ENCODE results near the gene GPHN.

Gene GPHN

DNA sequence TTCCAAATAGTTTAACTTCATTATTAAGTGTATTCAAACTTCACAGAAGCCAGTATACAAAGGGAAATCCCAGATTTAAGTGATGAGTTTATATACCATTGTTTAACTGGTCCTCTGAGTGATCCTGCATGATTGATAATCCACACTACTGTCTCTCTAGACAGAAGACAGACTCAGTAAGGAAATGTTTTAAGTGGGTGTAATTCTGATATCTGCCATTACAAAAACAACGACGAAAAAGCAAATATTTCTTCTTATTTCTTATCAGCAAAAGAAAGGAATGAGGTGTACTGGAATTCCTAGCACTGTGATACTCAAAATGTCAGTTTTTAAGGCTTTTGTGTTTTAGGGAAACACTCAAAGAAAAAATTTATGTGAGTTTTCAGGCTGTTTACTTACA lies 127.5 kb downstream of the GPHN start:
- Mint-ChIP-seq H3K4me3 (no peak overlapping the region), H3K27me3 (no peaks in the 10 kb centered on the region), H3K4me1 (ENCODE audit: low read depth) (no peaks in the 10 kb centered on the region), H3K9me3 (no peaks in the 10 kb centered on the region), H3K36me3 (ENCODE audit: low read depth) (no peaks in the 10 kb centered on the region), H3K27ac (no peak overlapping the region)
- intact Hi-C loops (cut with micrococcal nuclease), result no loop called here

DNA sequence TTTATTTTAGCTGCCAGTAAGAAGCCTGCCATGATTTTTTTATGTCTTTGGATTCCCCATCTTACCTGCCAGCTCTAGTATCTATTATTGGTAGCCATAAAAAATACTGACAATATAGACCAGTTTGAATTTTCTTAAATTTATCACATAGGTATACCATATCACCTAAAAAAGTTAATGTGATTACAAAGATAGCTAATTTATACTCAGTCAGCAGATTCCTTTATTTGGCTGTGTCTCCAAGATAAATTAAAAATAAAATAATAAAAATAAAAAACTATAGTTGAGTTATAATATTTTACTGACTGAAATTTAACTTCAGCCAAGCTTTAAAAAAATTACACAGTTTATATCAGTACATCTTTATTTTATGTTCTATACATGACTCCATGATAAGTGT lies 128.3 kb downstream of the GPHN start:
- intact Hi-C loops (cut with micrococcal nuclease), result no loop called here
- Mint-ChIP-seq H3K27me3 (no peaks in the 10 kb centered on the region), H3K4me1 (ENCODE audit: low read depth) (no peaks in the 10 kb centered on the region), H3K36me3 (ENCODE audit: low read depth) (no peaks in the 10 kb centered on the region), H3K9me3 (no peaks in the 10 kb centered on the region), H3K4me3 (no peak overlapping the region), H3K27ac (no peak overlapping the region)

DNA sequence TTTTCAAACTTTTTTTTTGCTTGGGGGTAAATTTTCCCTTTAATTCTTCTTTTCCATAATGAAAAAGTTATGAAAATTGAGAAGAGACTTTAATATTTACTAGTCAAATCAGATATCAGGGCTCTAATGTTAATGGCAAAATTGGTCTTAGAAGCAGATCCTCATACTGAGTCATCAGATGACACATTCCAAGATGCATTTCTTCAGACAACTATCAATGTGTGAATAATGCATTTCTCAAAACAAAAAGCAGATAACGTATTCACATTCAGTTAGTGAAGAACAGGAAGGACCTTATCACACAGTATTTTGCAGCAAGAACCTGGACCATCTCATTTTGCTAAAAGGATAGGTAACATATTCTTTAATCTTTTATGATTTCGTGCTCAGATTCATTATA lies 130.7 kb downstream of the GPHN start:
- Mint-ChIP-seq H3K4me1 (ENCODE audit: low read depth) (no peaks in the 10 kb centered on the region), H3K9me3 (no peaks in the 10 kb centered on the region), H3K4me3 (no peak overlapping the region), H3K27ac (no peak overlapping the region), H3K36me3 (ENCODE audit: low read depth) (no peaks in the 10 kb centered on the region), H3K27me3 (no peaks in the 10 kb centered on the region)
- intact Hi-C loops (cut with micrococcal nuclease), result no loop called here

DNA sequence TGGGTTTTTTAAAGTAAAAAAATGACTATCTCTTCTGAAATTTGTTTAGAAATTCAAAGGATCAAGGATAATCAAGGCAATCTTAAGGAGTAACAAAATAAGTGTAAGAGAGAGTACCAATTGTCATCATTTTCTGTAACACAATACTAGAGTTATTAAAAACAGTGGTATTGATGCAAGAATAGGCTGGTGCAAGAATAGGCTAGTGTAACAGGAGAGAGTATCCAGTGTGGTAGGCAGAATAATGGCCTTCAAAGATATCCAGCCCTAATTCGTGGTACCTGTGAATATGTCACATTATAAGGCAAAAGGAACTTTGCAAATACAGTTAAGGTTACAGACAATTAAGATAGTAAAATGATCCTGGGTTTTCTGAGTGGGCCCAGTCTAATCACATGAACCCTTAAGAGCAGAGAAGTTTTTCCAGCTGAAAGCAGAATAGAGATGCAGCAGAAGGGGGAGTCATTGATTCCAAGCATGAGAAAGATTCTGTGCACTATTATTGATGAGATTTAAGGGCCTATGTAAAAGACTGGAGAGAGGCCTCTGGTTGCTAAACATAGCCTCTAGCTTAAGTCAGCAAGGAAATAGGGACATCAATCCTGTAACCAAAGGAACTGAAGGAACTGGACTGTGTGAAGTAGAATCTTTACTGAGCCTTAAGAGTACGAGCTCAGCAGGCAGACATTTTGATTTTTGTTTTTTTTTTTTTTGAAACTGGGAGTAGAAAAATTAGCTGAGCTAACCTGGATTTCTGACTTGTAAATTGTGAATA lies 134.1 kb downstream of the GPHN start:
- no peak overlapping the region for H3K4me3 Mint-ChIP-seq
- no peaks in the 10 kb centered on the region for H3K27me3 Mint-ChIP-seq
- H3K27ac Mint-ChIP-seq, result no peak overlapping the region
- intact Hi-C loops (cut with micrococcal nuclease), result no loop called here
- H3K4me1 Mint-ChIP-seq (ENCODE audit: low read depth), result no peaks in the 10 kb centered on the region
- no peaks in the 10 kb centered on the region for H3K9me3 Mint-ChIP-seq
- no peaks in the 10 kb centered on the region for H3K36me3 Mint-ChIP-seq (ENCODE audit: low read depth)

DNA sequence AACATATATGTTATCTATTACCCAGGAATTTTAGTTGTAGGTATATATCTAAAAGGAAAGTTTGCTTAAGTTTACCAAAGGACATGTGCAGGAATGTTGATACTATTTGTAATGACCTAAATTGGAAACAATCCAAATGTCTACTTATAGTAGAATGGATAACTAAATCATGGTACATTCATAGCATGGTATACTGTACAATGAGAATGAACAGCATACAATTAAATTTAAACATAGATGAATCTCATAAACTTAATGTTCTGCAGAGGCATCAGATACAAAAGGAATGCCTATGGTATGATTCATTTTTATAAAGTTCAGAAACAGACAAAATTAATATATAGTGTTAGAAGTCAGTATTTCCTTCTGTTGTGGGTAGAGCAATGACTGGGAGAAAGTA lies 135.4 kb downstream of the GPHN start:
- Mint-ChIP-seq H3K36me3 (ENCODE audit: low read depth) (no peaks in the 10 kb centered on the region), H3K27ac (no peak overlapping the region), H3K9me3 (no peaks in the 10 kb centered on the region), H3K4me3 (no peak overlapping the region), H3K4me1 (ENCODE audit: low read depth) (no peaks in the 10 kb centered on the region), H3K27me3 (no peaks in the 10 kb centered on the region)
- intact Hi-C loops (cut with micrococcal nuclease), result no loop called here

DNA sequence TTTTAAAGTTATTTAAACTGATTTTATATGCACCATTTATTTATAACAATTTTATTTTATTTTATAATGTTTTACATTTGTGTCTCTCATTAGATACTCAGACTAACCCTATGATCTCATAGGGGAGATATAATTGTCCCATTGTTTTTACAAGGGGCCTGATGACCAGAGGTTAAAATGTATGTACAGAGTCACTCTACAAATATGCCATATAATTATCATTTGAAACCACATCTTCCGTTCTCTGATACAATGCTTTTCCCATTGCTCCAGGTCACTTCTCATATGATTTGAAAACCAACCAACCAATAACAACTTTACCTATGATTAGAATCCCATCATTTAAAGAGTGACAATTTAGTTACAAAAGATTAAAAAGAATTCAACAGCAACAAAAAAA lies 137.8 kb downstream of the GPHN start:
- Mint-ChIP-seq H3K4me1 (ENCODE audit: low read depth) (no peaks in the 10 kb centered on the region), H3K4me3 (no peak overlapping the region), H3K27me3 (no peaks in the 10 kb centered on the region), H3K9me3 (no peaks in the 10 kb centered on the region), H3K27ac (no peak overlapping the region), H3K36me3 (ENCODE audit: low read depth) (no peaks in the 10 kb centered on the region)
- intact Hi-C loops (cut with micrococcal nuclease), result no loop called here

DNA sequence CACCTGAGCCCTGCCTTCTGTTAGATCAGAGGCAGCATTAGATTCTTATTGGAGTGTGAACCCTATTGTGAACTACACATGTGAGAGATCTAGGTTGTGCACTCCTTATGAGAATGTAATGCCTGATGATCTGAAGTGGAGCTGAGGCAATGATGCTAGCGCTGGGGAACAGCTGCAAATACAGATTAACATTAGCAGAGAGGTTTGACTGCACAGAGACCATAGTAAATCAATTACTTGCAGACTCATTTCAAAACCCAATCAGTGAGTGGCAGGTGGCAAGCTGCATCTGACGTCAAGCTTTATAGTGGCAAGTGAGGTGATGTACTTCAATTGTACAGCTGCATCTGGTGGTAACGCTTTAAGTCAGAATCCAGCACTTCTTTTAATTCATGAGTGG lies 141.6 kb downstream of the GPHN start:
- H3K4me1 Mint-ChIP-seq (ENCODE audit: low read depth), result no peaks in the 10 kb centered on the region
- no peaks in the 10 kb centered on the region for H3K27me3 Mint-ChIP-seq
- H3K27ac Mint-ChIP-seq, result no peak overlapping the region
- H3K36me3 Mint-ChIP-seq (ENCODE audit: low read depth), result no peaks in the 10 kb centered on the region
- H3K9me3 Mint-ChIP-seq, result no peaks in the 10 kb centered on the region
- intact Hi-C loops (cut with micrococcal nuclease), result no loop called here
- H3K4me3 Mint-ChIP-seq, result no peak overlapping the region

DNA sequence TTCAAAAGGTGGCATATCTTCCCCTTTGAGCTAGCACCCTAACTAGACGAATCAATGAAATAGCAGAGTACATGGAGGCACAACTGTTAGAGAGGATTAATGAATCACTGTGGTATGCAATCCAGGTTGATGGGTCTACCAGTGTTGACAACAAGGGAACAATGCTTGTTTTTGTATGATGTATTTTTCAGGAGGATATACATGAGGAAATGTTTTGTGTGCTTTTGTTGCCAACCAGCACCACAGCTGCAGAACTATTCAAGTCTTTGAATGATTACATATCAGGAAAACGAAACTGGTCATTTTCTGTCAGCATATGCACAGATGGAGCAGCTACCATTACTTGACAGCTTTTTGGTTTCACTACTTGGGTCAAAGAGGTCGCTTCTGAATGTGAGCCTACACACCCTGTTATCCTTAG lies 142.6 kb downstream of the GPHN start:
- Mint-ChIP-seq H3K4me3 (no peak overlapping the region), H3K27ac (no peak overlapping the region)
- intact Hi-C loops (cut with micrococcal nuclease), result no loop called here

DNA sequence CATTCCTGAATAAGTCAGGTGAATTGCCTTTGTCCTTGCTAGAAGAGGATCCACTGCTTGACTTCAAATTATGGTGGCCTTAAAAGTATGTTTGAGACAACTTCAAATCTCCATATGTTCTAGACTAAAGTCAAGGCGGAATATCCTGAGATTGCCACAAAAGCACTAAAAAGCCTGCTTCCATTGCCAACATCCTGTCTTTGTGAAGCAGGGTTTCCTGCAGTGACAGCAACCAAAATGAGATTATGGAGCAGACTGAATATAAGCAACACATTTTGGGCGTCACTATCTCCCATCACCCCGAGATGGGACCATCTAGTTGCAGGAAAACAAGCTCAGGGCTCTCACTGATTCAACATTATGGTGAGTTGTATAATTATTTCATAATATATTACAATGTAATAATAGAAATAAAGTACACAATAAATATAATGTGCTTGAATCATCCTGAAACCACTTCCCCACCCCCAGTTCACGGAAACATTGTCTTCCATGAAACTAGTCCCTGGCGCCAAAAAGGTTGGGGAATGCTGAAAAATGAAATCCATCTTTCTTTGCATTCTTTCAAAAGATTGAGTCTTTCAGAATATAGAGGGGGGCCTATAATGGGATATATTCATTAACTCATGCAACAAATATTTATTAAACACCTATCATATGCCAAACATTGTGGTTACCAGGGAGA lies 143.7 kb downstream of the GPHN start:
- Mint-ChIP-seq H3K9me3 (peaks cover 10% of the 10 kb centered on the region), H3K27ac (no peak overlapping the region), H3K36me3 (ENCODE audit: low read depth) (no peaks in the 10 kb centered on the region), H3K4me1 (ENCODE audit: low read depth) (no peaks in the 10 kb centered on the region), H3K27me3 (no peaks in the 10 kb centered on the region), H3K4me3 (no peak overlapping the region)
- intact Hi-C loops (cut with micrococcal nuclease), result no loop called here

More for the DNA sequence above, 142.6 kb downstream of the GPHN start:
- no peaks in the 10 kb centered on the region for H3K36me3 Mint-ChIP-seq (ENCODE audit: low read depth)
- H3K27me3 Mint-ChIP-seq, result no peaks in the 10 kb centered on the region
- no peaks in the 10 kb centered on the region for H3K9me3 Mint-ChIP-seq
- H3K4me1 Mint-ChIP-seq (ENCODE audit: low read depth), result no peaks in the 10 kb centered on the region

DNA sequence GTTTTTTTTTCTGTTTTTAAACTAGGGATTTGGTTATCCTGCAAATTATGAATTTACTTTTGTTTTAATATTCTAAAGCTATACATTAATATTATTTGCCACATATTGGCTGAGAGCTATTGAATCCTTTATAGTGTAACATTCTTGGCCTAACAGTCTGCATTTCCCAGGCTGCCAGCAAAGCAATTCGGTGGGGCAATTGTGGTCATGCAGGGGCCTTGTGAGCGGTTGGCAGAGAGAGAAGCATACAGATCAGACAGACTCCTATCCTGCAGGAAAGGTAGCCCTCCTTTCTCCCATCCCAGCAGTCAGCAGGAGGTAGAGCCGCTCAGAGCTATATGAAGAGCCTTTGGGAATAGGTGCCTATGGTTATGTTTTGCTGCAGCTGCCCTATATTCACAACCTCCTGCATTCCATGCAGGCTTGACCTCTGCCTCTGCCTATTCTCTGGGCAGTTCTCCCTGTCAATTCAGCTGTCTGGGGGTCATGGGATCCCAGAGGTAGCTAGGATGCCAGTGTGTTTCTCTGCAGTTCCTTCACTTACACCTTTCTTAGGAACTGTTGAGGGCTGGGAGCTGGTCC lies 144.7 kb downstream of the GPHN start:
- H3K4me3 Mint-ChIP-seq, result no peak overlapping the region
- H3K27me3 Mint-ChIP-seq, result no peaks in the 10 kb centered on the region
- intact Hi-C loops (cut with micrococcal nuclease), result no loop called here
- no peaks in the 10 kb centered on the region for H3K4me1 Mint-ChIP-seq (ENCODE audit: low read depth)
- no peak overlapping the region for H3K27ac Mint-ChIP-seq
- no peaks in the 10 kb centered on the region for H3K36me3 Mint-ChIP-seq (ENCODE audit: low read depth)
- H3K9me3 Mint-ChIP-seq, result peaks cover 14% of the 10 kb centered on the region

DNA sequence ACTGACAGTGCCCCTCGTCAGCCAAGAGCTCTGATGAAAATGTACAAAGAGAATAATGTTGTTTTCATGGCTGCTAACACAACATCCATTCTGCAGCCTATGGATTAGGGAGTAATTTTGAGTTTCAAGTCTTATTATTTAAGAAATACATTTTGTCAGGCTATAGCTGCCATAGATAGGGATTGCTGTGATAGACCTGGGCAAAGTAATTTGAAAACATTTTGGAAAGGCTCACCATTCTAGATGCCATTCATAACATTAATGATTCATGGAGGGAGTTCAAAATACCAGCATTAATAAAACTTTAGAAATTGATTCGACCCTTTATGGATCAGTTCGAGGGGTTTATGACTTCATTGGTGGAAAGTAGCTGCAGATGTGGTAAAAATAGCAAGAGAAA lies 149.8 kb downstream of the GPHN start:
- peaks cover 61% of the 10 kb centered on the region for H3K9me3 Mint-ChIP-seq
- H3K36me3 Mint-ChIP-seq (ENCODE audit: low read depth), result no peaks in the 10 kb centered on the region
- no peak overlapping the region for H3K27ac Mint-ChIP-seq
- no peaks in the 10 kb centered on the region for H3K4me1 Mint-ChIP-seq (ENCODE audit: low read depth)
- no peak overlapping the region for H3K4me3 Mint-ChIP-seq
- intact Hi-C loops (cut with micrococcal nuclease), result no loop called here
- no peaks in the 10 kb centered on the region for H3K27me3 Mint-ChIP-seq

DNA sequence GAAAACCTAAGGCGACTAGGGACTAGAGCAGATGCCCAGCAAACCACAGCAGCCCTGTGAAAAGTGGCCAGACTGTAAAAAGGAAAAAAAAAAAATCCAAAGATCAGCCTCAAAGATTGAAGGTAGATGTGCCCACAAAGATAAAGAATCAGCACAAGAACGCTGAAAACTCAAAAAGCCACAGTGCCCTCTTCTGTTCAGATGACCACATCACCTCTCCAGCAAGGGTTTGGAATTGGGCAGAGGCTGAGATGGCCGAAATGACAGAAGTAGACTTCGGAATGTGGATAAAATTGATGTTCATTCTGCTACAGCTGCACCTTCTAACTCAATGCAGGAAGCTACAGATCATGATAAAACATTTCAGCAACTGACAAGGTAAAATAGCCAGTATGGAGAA lies 154.4 kb downstream of the GPHN start:
- no peaks in the 10 kb centered on the region for H3K4me1 Mint-ChIP-seq (ENCODE audit: low read depth)
- no peaks in the 10 kb centered on the region for H3K27me3 Mint-ChIP-seq
- no peaks in the 10 kb centered on the region for H3K36me3 Mint-ChIP-seq (ENCODE audit: low read depth)
- intact Hi-C loops (cut with micrococcal nuclease), result no loop called here
- H3K27ac Mint-ChIP-seq, result no peak overlapping the region
- no peak overlapping the region for H3K4me3 Mint-ChIP-seq
- peaks cover 75% of the 10 kb centered on the region for H3K9me3 Mint-ChIP-seq

DNA sequence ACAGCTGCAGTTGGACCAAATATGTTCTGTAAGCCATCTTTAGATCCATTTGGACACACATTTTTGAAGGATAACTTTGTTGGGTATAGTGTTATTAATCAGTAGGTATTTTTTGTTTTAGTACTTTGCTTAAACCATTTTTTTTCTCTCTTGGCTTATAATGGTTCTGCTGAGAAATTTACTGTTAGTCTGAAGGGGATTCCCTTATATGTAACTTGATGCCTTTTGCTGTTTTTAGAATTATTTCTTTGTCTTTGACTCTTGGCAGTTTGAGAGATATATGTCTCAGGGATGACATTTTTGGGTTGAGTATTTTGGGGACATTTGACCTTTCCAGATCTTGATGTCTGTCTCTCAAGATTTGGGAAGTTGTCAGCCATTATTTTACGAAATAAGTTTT lies 169.8 kb downstream of the GPHN start:
- H3K36me3 Mint-ChIP-seq (ENCODE audit: low read depth), result no peaks in the 10 kb centered on the region

DNA sequence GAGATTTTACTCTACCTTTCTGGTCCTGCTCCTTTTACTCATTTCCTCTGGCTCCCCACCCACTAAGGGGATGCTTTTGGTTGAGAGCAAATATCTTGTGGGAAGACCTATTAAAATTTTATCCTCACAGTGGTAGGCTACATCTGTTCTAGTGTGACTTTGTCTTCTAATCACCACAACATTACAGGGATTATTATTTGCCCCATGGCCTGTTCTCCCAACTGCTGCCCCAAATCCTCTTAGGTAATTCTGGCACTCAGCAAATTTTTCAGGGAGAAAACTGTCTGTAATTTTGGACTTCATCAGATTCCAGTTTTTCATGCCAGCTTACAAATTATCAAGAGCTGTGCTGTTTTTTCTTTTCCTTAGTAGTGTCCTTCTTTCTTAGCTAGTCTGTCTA lies 172.3 kb downstream of the GPHN start:
- Mint-ChIP-seq H3K4me3 (no peak overlapping the region), H3K27me3 (no peaks in the 10 kb centered on the region), H3K9me3 (peaks cover 43% of the 10 kb centered on the region), H3K36me3 (ENCODE audit: low read depth) (no peaks in the 10 kb centered on the region), H3K4me1 (ENCODE audit: low read depth) (no peaks in the 10 kb centered on the region), H3K27ac (no peak overlapping the region)
- intact Hi-C loops (cut with micrococcal nuclease), result no loop called here

More for the DNA sequence above, 169.8 kb downstream of the GPHN start:
- Mint-ChIP-seq H3K9me3 (peaks cover 61% of the 10 kb centered on the region), H3K4me3 (no peak overlapping the region), H3K4me1 (ENCODE audit: low read depth) (no peaks in the 10 kb centered on the region), H3K27me3 (no peaks in the 10 kb centered on the region), H3K27ac (no peak overlapping the region)
- intact Hi-C loops (cut with micrococcal nuclease), result no loop called here

All from dendritic cell treated with granulocyte-macrophage colony-stimulating factor and Interleukin-4, amounts not matched to agents 40 ng/mL and 50 ng/mL, for 4 days (primary cell).